Ishikawa (cell line): ENCODE measurements around the gene MICOS13.
A peak's percentile ranks its signal among the peaks of the same experiment; 100 is the strongest.

Experiments used
- CEBPB ChIP-seq: IDR thresholded peaks from 2 replicates; pipeline ENCODE4 v1.6.1; 2012
- CREB1 ChIP-seq: IDR thresholded peaks from 2 replicates; pipeline ENCODE4 v1.6.1; 2012; ENCODE audit warnings: low read depth
- EP300 ChIP-seq: IDR thresholded peaks from 2 replicates; pipeline ENCODE4 v1.6.1; 2012; ENCODE audit warnings: borderline replicate concordance
- NFIC ChIP-seq: IDR thresholded peaks from 2 replicates; pipeline ENCODE4 v1.6.1; 2012
- RAD21 ChIP-seq: IDR thresholded peaks from 2 replicates; pipeline ENCODE4 v1.6.1; 2012; ENCODE audit warnings: low read depth
- TAF1 ChIP-seq: IDR thresholded peaks from 2 replicates; pipeline ENCODE4 v1.6.1; 2012; ENCODE audit warnings: low read depth, mild to moderate bottlenecking
- ZBTB7A ChIP-seq: IDR thresholded peaks from 2 replicates; pipeline ENCODE4 v1.6.1; 2012; ENCODE audit warnings: low read depth
- TF ChIP-seq, protein P1 (sequence below): IDR thresholded peaks from 2 replicates; pipeline ENCODE4 v1.6.1; 2012; ENCODE audit warnings: low read depth, mild to moderate bottlenecking
- TF ChIP-seq, protein P2 (sequence below): IDR thresholded peaks from 2 replicates; pipeline ENCODE4 v1.6.1; 2012
- TF ChIP-seq, protein P3 (sequence below): IDR thresholded peaks from 2 replicates; pipeline ENCODE4 v1.6.1; 2012

DNA sequence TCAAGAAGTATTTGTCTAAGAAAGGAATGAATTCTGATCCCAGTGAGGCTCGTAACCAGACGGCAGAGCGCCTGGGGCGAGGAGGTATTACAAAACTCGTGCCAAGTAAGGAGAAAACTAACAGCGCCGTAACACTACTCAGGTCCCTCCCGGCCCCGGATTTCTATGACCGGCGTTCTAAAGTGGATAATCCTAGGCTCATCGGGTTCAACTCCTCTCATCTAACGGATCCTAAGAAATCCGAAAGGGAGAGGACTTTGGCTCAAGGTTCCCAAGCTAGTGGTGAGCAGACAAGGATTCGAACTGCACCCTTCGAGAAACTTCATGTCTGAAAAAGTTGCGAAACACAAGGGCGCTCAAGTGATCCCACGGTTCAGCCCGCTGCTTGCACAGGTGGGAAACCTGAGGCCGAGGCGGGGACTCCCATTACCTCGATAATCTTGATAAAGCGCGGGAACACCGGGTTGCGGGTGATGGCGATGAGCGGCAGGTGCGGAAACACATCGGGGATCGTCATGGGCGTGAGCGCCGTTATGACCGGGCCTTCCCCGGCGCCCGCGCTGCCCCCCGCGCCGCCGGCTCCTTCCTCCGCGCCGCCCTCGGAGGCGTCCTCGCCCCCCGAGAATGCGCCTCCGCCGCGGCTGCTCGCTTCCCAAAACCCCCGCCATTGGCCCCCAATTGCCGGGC is 39.1 kb upstream of the MICOS13 start:
- TF ChIP-seq, protein P1, sequence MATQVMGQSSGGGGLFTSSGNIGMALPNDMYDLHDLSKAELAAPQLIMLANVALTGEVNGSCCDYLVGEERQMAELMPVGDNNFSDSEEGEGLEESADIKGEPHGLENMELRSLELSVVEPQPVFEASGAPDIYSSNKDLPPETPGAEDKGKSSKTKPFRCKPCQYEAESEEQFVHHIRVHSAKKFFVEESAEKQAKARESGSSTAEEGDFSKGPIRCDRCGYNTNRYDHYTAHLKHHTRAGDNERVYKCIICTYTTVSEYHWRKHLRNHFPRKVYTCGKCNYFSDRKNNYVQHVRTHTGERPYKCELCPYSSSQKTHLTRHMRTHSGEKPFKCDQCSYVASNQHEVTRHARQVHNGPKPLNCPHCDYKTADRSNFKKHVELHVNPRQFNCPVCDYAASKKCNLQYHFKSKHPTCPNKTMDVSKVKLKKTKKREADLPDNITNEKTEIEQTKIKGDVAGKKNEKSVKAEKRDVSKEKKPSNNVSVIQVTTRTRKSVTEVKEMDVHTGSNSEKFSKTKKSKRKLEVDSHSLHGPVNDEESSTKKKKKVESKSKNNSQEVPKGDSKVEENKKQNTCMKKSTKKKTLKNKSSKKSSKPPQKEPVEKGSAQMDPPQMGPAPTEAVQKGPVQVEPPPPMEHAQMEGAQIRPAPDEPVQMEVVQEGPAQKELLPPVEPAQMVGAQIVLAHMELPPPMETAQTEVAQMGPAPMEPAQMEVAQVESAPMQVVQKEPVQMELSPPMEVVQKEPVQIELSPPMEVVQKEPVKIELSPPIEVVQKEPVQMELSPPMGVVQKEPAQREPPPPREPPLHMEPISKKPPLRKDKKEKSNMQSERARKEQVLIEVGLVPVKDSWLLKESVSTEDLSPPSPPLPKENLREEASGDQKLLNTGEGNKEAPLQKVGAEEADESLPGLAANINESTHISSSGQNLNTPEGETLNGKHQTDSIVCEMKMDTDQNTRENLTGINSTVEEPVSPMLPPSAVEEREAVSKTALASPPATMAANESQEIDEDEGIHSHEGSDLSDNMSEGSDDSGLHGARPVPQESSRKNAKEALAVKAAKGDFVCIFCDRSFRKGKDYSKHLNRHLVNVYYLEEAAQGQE, result peak; percentile 13; the same call in 1 of the 2 replicates
- no peak for TF ChIP-seq EP300
- no peak for TF ChIP-seq RAD21
- peak; percentile 74 for TF ChIP-seq CEBPB
- no peak for TF ChIP-seq ZBTB7A
- TF ChIP-seq, protein P2, sequence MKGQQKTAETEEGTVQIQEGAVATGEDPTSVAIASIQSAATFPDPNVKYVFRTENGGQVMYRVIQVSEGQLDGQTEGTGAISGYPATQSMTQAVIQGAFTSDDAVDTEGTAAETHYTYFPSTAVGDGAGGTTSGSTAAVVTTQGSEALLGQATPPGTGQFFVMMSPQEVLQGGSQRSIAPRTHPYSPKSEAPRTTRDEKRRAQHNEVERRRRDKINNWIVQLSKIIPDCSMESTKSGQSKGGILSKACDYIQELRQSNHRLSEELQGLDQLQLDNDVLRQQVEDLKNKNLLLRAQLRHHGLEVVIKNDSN, result no peak
- no peak for TF ChIP-seq CREB1
- TF ChIP-seq NFIC, result no peak
- no peak for TF ChIP-seq TAF1
- TF ChIP-seq, protein P3, sequence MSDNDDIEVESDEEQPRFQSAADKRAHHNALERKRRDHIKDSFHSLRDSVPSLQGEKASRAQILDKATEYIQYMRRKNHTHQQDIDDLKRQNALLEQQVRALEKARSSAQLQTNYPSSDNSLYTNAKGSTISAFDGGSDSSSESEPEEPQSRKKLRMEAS, result no peak
